ENCODE data around the gene OR2AE1.
"Not testable (repeated sequence)": the region's sequence is repeated elsewhere in the genome, so short reads cannot be mapped to it uniquely, and the experiment has no call there.

OR2AE1 gene

GRCh38 chr7:99868246-99868645 is 8.6 kb downstream of the OR2AE1 start:
- Histone ChIP-seq H3K18ac (ENCODE audit: low read length) (no peak overlapping the region), H3K23ac (ENCODE audit: low read length) (no peak overlapping the region), H2BK5ac (ENCODE audit: low read length) (no peak overlapping the region)

GRCh38 chr7:99867477-99867876 is 9.4 kb downstream of the OR2AE1 start:
- not testable (repeated sequence) for H3K23ac ChIP-seq (ENCODE audit: low read length); H3K27me3 ChIP-seq (ENCODE audit: insufficient read depth, low read length, poor library complexity); H4K8ac ChIP-seq (ENCODE audit: low read depth, low read length); H3K4me3 ChIP-seq (ENCODE audit: low read length); H3K4ac ChIP-seq (ENCODE audit: low read depth, low read length); H2AK5ac ChIP-seq (ENCODE audit: low read length); H3K4me1 ChIP-seq (ENCODE audit: control insufficient read depth, low read depth, low read length); H3K56ac ChIP-seq (ENCODE audit: low read length); H3K9ac ChIP-seq (ENCODE audit: low read length); H3K4me2 ChIP-seq (ENCODE audit: low read length); H3K79me1 ChIP-seq (ENCODE audit: low read length); H2BK5ac ChIP-seq (ENCODE audit: low read length); H3K18ac ChIP-seq (ENCODE audit: low read length); H3K27ac ChIP-seq (ENCODE audit: low read depth, low read length); H2BK120ac ChIP-seq (ENCODE audit: low read depth, low read length); H3K79me2 ChIP-seq (ENCODE audit: control insufficient read depth, insufficient read depth, low read length); H3K36me3 ChIP-seq (ENCODE audit: control insufficient read depth, insufficient read depth, low read length); H4K5ac ChIP-seq (ENCODE audit: low read length); H2BK15ac ChIP-seq (replicated peaks; ENCODE audit: low read depth); DNase-seq
- WGBS (ENCODE audit: extremely low coverage, insufficient coverage, low lambda C conversion rate), result no CpG with 5 or more reads among the region's 2 CpGs

More at GRCh38 chr7:99868246-99868645, 8.6 kb downstream of the OR2AE1 start:
- Histone ChIP-seq H3K36me3 (ENCODE audit: control insufficient read depth, insufficient read depth, low read length) (no peaks in the 10 kb centered on the region), H3K9ac (ENCODE audit: low read length) (no peak overlapping the region), H4K8ac (ENCODE audit: low read depth, low read length) (no peak overlapping the region), H2BK120ac (ENCODE audit: low read depth, low read length) (no peak overlapping the region), H3K4ac (ENCODE audit: low read depth, low read length) (no peak overlapping the region), H3K27ac (ENCODE audit: low read depth, low read length) (no peak overlapping the region), H3K79me2 (ENCODE audit: control insufficient read depth, insufficient read depth, low read length) (no peaks in the 10 kb centered on the region), H3K4me2 (ENCODE audit: low read length) (no peak overlapping the region), H3K4me1 (ENCODE audit: control insufficient read depth, low read depth, low read length) (no peaks in the 10 kb centered on the region), H4K5ac (ENCODE audit: low read length) (no peak overlapping the region), H3K56ac (ENCODE audit: low read length) (peak overlapping the region; percentile 26), H2BK15ac (replicated peaks; ENCODE audit: low read depth) (no peak overlapping the region), H2AK5ac (ENCODE audit: low read length) (no peak overlapping the region), H3K79me1 (ENCODE audit: low read length) (no peaks in the 10 kb centered on the region), H3K27me3 (ENCODE audit: insufficient read depth, low read length, poor library complexity) (no peaks in the 10 kb centered on the region), H3K4me3 (ENCODE audit: low read length) (no peak overlapping the region)
- DNase-seq, result peak; percentile 55
- no CpG with 5 or more reads among the region's 1 CpG for WGBS (ENCODE audit: extremely low coverage, insufficient coverage, low lambda C conversion rate)

GRCh38 chr7:99863847-99864440 is 12.9 kb downstream of the OR2AE1 start:
- no peak overlapping the region for H2BK5ac ChIP-seq (ENCODE audit: low read length)
- H4K8ac ChIP-seq (ENCODE audit: low read depth, low read length), result no peak overlapping the region
- no peak overlapping the region for H3K23ac ChIP-seq (ENCODE audit: low read length)
- H2BK15ac ChIP-seq (replicated peaks; ENCODE audit: low read depth), result no peak overlapping the region
- H3K79me2 ChIP-seq (ENCODE audit: control insufficient read depth, insufficient read depth, low read length), result no peaks in the 10 kb centered on the region
- H3K4me3 ChIP-seq (ENCODE audit: low read length), result no peak overlapping the region
- no peak overlapping the region for H4K5ac ChIP-seq (ENCODE audit: low read length)
- no CpG with 5 or more reads among the region's 2 CpGs for WGBS (ENCODE audit: extremely low coverage, insufficient coverage, low lambda C conversion rate)
- H3K79me1 ChIP-seq (ENCODE audit: low read length), result no peaks in the 10 kb centered on the region
- H3K18ac ChIP-seq (ENCODE audit: low read length), result no peak overlapping the region
- H3K56ac ChIP-seq (ENCODE audit: low read length), result no peak overlapping the region
- no peak overlapping the region for H2BK120ac ChIP-seq (ENCODE audit: low read depth, low read length)
- no peak overlapping the region for H3K9ac ChIP-seq (ENCODE audit: low read length)
- peak; percentile 56 for DNase-seq
- H3K27me3 ChIP-seq (ENCODE audit: insufficient read depth, low read length, poor library complexity), result no peaks in the 10 kb centered on the region
- H3K27ac ChIP-seq (ENCODE audit: low read depth, low read length), result no peak overlapping the region
- H2AK5ac ChIP-seq (ENCODE audit: low read length), result no peak overlapping the region
- no peaks in the 10 kb centered on the region for H3K4me1 ChIP-seq (ENCODE audit: control insufficient read depth, low read depth, low read length)
- H3K4ac ChIP-seq (ENCODE audit: low read depth, low read length), result no peak overlapping the region
- H3K4me2 ChIP-seq (ENCODE audit: low read length), result no peak overlapping the region
- no peaks in the 10 kb centered on the region for H3K36me3 ChIP-seq (ENCODE audit: control insufficient read depth, insufficient read depth, low read length)

GRCh38 chr7:99860281-99861127 is 16.3 kb downstream of the OR2AE1 start:
- Histone ChIP-seq H4K5ac (ENCODE audit: low read length) (no peak overlapping the region), H3K79me2 (ENCODE audit: control insufficient read depth, insufficient read depth, low read length) (no peaks in the 10 kb centered on the region), H3K23ac (ENCODE audit: low read length) (no peak overlapping the region), H3K27ac (ENCODE audit: low read depth, low read length) (no peak overlapping the region), H3K18ac (ENCODE audit: low read length) (no peak overlapping the region), H3K36me3 (ENCODE audit: control insufficient read depth, insufficient read depth, low read length) (no peaks in the 10 kb centered on the region), H3K4me3 (ENCODE audit: low read length) (no peak overlapping the region), H3K56ac (ENCODE audit: low read length) (no peak overlapping the region), H2BK15ac (replicated peaks; ENCODE audit: low read depth) (no peak overlapping the region), H3K4ac (ENCODE audit: low read depth, low read length) (no peak overlapping the region), H2BK120ac (ENCODE audit: low read depth, low read length) (no peak overlapping the region), H3K27me3 (ENCODE audit: insufficient read depth, low read length, poor library complexity) (no peaks in the 10 kb centered on the region), H2BK5ac (ENCODE audit: low read length) (no peak overlapping the region), H3K4me1 (ENCODE audit: control insufficient read depth, low read depth, low read length) (no peaks in the 10 kb centered on the region), H3K4me2 (ENCODE audit: low read length) (no peak overlapping the region), H2AK5ac (ENCODE audit: low read length) (no peak overlapping the region), H3K9ac (ENCODE audit: low read length) (no peak overlapping the region), H4K8ac (ENCODE audit: low read depth, low read length) (no peak overlapping the region), H3K79me1 (ENCODE audit: low read length) (no peaks in the 10 kb centered on the region)
- no peak for DNase-seq
- no CpG with 5 or more reads among the region's 15 CpGs for WGBS (ENCODE audit: extremely low coverage, insufficient coverage, low lambda C conversion rate)

- Histone ChIP-seq H3K36me3 (ENCODE audit: control insufficient read depth, insufficient read depth, low read length) (no peaks in the 10 kb centered on the region), H3K4me3 (ENCODE audit: low read length) (no peak overlapping the region), H3K18ac (ENCODE audit: low read length) (no peak overlapping the region), H4K5ac (ENCODE audit: low read length) (no peak overlapping the region), H2BK120ac (ENCODE audit: low read depth, low read length) (no peak overlapping the region), H2BK5ac (ENCODE audit: low read length) (no peak overlapping the region), H3K4ac (ENCODE audit: low read depth, low read length) (no peak overlapping the region), H3K56ac (ENCODE audit: low read length) (no peak overlapping the region), H3K79me1 (ENCODE audit: low read length) (no peaks in the 10 kb centered on the region), H3K9ac (ENCODE audit: low read length) (no peak overlapping the region), H3K79me2 (ENCODE audit: control insufficient read depth, insufficient read depth, low read length) (no peaks in the 10 kb centered on the region), H3K27ac (ENCODE audit: low read depth, low read length) (no peak overlapping the region), H3K27me3 (ENCODE audit: insufficient read depth, low read length, poor library complexity) (no peaks in the 10 kb centered on the region), H2BK15ac (replicated peaks; ENCODE audit: low read depth) (no peak overlapping the region), H3K23ac (ENCODE audit: low read length) (no peak overlapping the region), H4K8ac (ENCODE audit: low read depth, low read length) (no peak overlapping the region), H2AK5ac (ENCODE audit: low read length) (no peak overlapping the region), H3K4me2 (ENCODE audit: low read length) (no peak overlapping the region), H3K4me1 (ENCODE audit: control insufficient read depth, low read depth, low read length) (no peaks in the 10 kb centered on the region)
- no peak for DNase-seq
- WGBS (ENCODE audit: extremely low coverage, insufficient coverage, low lambda C conversion rate), result no CpG with 5 or more reads among the region's 1 CpG
Observed at GRCh38 chr7:99855236-99855635, 21.6 kb downstream of the OR2AE1 start.
